Erythroblast (primary cell): ENCODE measurements around the gene CST11.

Experiments
- DNase-seq, 2 experiments: peaks; one replicate each; lab custom pipeline; 2025; lab: John Stamatoyannopoulos, UW
- GATA1 ChIP-seq: IDR thresholded peaks from 2 replicates; pipeline ENCODE4 v1.6.1; 2011; ENCODE audit warnings: low read depth, mild to moderate bottlenecking, control low read depth, low read length, moderate library complexity
- POLR2A ChIP-seq: IDR thresholded peaks from 2 replicates; pipeline ENCODE4 v1.6.1; 2011; ENCODE audit warnings: mild to moderate bottlenecking, low read length

CST11 gene

DNA sequence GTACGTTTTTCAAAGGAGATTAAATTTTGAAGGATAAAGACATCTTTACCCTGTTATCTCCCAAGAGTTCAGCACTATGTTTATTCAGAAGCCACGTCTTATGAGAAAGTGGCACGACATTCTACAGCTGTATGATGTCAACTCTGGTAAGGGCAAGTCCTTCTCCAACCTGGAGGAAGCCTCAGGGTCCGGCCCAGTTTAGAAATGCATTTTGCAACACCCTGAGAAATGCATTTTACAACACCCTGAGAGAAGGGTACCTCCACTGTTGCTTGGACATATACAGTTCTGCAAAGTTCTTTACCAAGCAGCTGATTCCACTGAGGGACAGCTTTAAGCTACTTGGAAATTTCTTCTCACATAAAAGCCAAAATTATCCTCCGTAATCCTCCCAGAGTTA lies 48.9 kb downstream of the CST11 start:
- no peak for DNase-seq
- TF ChIP-seq GATA1 (no peak), POLR2A (no peak)

DNA sequence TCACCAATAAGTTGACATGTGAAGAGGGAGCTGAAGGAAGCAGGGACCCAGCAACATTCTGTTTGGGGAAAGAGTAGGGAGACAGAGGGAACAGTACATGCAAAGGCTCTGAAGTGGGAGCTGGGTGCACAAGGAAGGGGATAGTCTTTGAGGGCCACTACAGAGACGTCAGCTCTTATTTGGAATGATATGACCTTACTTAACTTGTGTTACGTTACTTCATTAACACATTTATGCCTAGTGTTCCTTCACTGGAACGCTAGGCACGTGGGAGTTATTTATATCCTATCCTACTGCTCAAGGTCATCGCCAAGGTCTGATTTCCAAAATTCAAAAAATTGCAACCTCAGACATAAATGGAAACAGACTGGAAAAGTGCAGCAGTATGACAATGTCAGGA lies 51.6 kb downstream of the CST11 start:
- TF ChIP-seq POLR2A (no peak), GATA1 (no peak)
- no peak for DNase-seq
